AML-193 (cell line): ENCODE results near the gene CNTNAP2.

ENCODE experiments used
- DNase-seq, 2 experiments: peaks; one replicate each; lab custom pipeline; 2025; lab: John Stamatoyannopoulos, UW

The CNTNAP2 gene

GRCh38 chr7:147015999-147016398 lies 899.4 kb downstream of the CNTNAP2 start:
- DNase-seq, result no peak

- DNase-seq, result no peak
These were observed 905.5 kb downstream of the CNTNAP2 start for GRCh38 chr7:147022056-147022455.

DNA sequence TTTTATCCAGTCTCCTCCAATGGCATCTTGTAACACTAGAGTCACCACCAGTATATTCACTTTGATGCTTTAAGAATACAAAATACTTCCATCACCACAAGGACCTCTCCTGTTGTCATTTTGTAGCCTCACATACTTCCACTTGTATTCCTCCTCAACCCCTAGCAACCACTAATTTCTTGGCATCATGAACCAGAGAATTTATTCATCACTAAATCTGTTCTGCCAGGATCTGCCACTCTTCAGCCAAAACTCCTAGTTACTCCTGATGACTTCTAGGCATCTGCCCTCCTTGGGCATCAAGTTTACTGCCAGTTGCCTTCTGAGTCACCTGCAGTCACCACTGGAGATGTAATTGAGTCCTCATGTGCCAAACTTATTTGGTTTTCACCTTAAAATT lies 906.8 kb downstream of the CNTNAP2 start:
- no peak for DNase-seq

DNA sequence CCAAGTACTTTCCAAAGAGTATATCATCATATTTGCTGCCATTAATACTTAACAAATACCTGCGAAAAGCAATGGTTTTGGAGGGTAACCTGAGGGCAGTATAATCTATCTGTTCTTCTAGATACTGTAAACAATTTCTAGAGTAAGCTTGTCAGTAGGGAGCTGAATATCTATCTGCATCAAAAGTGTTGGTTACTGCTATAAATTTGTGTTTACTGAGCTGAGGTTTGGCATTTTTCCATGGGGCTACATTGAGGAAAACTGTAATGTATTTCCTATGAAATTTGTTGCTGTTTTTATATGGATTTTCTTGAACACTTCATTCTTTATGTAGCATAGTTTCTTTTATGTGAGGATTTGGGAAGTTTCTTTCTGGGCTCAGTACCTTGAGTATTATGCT lies 913.4 kb downstream of the CNTNAP2 start:
- no peak for DNase-seq

DNA sequence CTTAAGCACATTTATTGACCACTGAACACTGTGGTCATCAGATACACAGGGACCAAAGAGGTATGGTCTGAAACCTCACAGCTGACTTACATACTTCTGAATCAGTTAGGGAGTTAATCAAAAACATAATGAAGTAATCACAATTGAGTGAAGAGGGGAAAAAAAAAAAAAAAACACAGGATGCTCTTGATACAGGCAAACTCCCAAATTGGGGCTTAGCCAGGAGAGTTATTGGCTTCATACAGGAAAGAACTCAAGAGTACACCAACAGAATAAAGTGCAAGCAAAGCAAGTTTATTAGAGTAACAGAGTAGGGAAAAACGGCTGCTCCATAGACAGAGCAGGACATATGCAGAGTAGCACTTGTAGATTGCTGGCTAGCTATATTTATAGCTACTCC lies 917.0 kb downstream of the CNTNAP2 start:
- DNase-seq, result no peak

GRCh38 chr7:147041438-147041837 lies 924.8 kb downstream of the CNTNAP2 start:
- DNase-seq, result no peak

- DNase-seq, result no peak
These were observed 928.3 kb downstream of the CNTNAP2 start for GRCh38 chr7:147044941-147045340.

DNA sequence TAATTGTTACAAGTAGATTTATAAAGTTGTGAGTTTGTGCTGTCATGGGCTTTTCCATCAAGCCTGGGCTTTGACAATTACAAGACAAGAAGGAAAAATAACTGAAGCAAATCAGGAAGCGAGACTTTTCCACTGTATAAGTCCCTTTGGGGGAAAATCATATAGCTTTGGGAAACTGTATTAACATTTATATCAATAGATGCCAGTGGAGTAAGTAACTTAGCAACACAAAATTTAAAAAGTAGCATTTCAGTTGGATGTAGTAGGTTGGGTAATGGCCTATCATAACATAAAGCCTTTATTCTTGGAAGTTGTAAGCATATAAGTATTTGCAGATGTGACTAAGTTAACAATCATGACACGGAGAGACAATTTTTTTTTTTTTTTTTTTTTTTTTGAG lies 931.1 kb downstream of the CNTNAP2 start:
- no peak for DNase-seq

GRCh38 chr7:147048864-147049263 lies 932.3 kb downstream of the CNTNAP2 start:
- DNase-seq, result no peak

DNA sequence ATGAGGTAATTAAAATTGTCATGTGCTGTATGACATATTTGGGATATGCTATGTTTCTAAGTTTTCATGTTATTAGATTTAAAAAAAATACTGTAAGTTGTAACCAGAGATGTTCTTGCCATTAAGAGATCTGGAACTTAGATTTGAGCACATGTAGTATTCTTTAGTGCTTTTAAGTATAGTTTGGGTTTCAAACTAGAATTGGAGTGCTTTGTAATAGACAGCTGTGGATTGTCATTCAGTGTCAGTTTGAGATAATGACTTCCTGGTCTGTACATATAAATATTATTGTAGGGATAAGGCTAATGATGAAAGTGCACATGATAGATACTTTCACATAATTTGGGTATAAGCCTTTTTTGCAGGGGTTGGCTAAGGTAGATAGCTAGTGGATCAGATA lies 936.2 kb downstream of the CNTNAP2 start:
- DNase-seq, result no peak

DNA sequence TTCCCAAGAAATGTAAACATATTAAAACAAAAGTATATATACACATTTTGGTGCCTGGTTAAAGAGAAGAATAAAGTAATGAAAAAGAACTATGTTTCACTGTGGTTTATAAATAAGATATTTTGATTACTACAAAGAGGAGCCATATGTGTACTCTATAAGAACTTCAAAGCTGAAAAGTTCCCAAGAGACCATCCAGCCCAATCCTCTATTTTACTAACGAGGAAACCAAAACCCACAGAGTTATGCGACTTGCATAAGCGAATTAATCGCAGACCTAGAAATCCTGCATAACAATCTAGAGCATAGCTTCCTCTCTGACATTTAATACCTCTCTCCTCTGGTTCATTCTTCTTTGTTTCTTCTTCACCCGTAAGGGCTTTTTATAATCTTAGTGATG lies 937.1 kb downstream of the CNTNAP2 start:
- no peak for DNase-seq

DNA sequence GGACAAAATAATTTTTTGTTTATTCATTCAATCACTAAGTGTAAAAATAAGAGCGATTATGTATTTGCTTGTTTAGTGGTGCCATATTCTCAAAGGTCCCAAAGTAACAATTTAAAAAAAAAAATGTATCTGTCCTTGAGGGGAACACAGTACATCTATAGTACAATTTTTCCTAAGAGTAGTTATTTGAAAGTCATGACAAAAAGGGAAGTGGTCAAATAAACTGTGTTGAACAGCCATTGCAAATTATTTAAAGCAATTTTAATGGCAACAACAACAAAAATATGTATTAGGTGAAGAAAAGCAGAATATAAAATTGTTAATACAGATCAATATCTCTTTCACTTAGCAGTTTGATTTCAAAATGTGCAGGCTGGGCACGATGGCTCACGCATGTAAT lies 943.5 kb downstream of the CNTNAP2 start:
- DNase-seq, result no peak

- DNase-seq, result no peak
These were observed 946.3 kb downstream of the CNTNAP2 start for GRCh38 chr7:147062897-147063296.

DNA sequence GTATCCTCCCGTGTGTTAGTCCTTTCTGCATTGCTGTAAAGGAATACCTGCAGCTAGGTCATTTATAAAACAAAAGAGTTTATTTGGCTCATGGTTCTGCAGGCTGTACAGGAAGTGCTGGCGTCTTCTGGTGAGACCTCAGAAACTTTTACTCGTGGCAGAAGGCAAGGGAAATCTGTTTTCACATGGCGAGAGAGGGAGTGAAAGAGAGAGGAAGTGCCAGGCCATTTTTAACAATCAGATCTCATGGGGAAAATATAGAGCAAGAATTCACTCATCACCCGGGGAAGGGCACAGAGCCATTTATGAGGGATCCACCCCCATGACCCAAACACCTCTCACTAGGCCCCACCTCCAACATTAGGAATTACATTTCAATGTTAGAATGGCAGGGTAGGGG lies 952.2 kb downstream of the CNTNAP2 start:
- DNase-seq, result no peak

- no peak for DNase-seq
These were observed 953.2 kb downstream of the CNTNAP2 start for GRCh38 chr7:147069771-147070170.

GRCh38 chr7:147070886-147071285 lies 954.3 kb downstream of the CNTNAP2 start:
- no peak for DNase-seq

GRCh38 chr7:147071536-147071935 lies 954.9 kb downstream of the CNTNAP2 start:
- DNase-seq, result no peak

DNA sequence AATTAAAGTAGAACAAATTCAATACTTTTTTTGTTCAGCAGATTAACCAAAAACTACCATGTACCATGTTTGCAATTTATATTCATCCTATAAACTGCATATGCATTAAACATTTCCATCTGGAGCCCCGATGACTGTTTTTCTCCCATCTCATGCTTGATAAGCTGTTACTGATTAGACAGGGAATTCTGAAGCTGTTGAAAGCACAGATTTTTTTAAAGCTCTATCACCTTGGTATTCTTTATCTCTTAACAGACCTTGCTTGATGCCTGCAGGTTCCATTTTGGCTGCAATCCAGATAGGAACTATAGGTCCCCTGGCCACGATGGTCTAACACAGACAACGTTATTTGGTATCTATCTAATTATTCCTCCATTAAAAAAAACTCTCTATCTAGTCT lies 961.7 kb downstream of the CNTNAP2 start:
- no peak for DNase-seq

- no peak for DNase-seq
These were observed 962.5 kb downstream of the CNTNAP2 start for GRCh38 chr7:147079083-147079482.

GRCh38 chr7:147079921-147080420 lies 963.4 kb downstream of the CNTNAP2 start:
- no peak for DNase-seq

GRCh38 chr7:147081117-147081516 lies 964.5 kb downstream of the CNTNAP2 start:
- DNase-seq, result no peak

GRCh38 chr7:147089051-147089461 lies 972.5 kb downstream of the CNTNAP2 start:
- DNase-seq, result no peak

GRCh38 chr7:147089608-147090007 lies 973.0 kb downstream of the CNTNAP2 start:
- DNase-seq, result no peak

- DNase-seq, result no peak
These were observed 980.0 kb downstream of the CNTNAP2 start for GRCh38 chr7:147096629-147097028.

GRCh38 chr7:147103224-147103623 lies 986.6 kb downstream of the CNTNAP2 start:
- DNase-seq, result no peak
